ENCODE measurements around the gene KRT76. TPM values are rescaled to one million over a fixed set of nuclear protein-coding genes. Genes with fewer than 3 reads are reported as not detected.

KRT76 gene
- total RNA-seq, 1 experiment from 2014 or later = not detected

DNA sequence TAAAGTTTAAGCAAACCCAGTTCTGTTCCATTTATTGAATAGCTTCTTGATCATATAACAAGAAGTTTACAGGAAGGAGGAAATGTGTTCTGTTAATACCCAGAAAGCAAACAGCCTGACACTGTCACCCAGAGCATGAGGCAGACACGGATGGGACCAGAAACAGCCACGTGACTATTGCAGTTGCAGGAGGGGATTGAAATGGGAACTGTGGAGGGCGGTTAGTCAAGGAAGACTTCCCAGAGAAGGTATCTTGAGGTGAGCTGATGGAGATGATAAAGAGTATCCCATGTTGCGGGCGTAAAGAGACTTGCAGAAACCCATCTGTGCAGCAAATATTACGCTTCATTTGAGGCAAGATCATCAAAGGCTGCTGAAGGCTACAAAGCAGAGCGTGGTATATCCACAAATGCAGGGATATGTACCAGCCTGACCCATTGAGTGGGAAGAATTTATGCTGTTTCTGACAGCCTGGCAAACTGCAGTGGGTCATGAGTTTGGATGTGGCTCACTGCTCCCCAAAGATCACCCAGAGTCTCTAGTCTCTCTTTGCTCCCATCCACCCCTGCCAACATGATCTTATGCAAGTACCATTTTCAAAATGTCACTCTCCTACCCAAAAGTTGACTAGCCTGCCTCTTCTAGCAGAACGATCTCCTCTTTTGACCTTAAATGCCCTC, 20.7 kb downstream of the KRT76 start:
- Mint-ChIP-seq H3K27me3 (ENCODE audit: unreplicated experiment) (peaks cover 28% of the 10 kb centered on the region), H3K4me1 (ENCODE audit: low read depth, unreplicated experiment) (no peaks in the 10 kb centered on the region), H3K9me3 (ENCODE audit: low read depth, unreplicated experiment) (no peaks in the 10 kb centered on the region), H3K36me3 (ENCODE audit: insufficient read depth, unreplicated experiment) (no peaks in the 10 kb centered on the region), H3K4me3 (ENCODE audit: low read depth, unreplicated experiment) (no peak overlapping the region), H3K27ac (ENCODE audit: unreplicated experiment) (no peak overlapping the region)
- no TSS peak for BruUV-seq (replicated peaks)
- intact Hi-C loops (cut with micrococcal nuclease; ENCODE audit: unreplicated experiment) = no loop called here
- CTCF ChIA-PET = no interaction called here
- TF ChIP-seq, protein P1, sequence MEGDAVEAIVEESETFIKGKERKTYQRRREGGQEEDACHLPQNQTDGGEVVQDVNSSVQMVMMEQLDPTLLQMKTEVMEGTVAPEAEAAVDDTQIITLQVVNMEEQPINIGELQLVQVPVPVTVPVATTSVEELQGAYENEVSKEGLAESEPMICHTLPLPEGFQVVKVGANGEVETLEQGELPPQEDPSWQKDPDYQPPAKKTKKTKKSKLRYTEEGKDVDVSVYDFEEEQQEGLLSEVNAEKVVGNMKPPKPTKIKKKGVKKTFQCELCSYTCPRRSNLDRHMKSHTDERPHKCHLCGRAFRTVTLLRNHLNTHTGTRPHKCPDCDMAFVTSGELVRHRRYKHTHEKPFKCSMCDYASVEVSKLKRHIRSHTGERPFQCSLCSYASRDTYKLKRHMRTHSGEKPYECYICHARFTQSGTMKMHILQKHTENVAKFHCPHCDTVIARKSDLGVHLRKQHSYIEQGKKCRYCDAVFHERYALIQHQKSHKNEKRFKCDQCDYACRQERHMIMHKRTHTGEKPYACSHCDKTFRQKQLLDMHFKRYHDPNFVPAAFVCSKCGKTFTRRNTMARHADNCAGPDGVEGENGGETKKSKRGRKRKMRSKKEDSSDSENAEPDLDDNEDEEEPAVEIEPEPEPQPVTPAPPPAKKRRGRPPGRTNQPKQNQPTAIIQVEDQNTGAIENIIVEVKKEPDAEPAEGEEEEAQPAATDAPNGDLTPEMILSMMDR (IDR thresholded peaks at IDR 0.05; ENCODE audit: unreplicated experiment) = no peak
- DNase-seq = no peak

DNA sequence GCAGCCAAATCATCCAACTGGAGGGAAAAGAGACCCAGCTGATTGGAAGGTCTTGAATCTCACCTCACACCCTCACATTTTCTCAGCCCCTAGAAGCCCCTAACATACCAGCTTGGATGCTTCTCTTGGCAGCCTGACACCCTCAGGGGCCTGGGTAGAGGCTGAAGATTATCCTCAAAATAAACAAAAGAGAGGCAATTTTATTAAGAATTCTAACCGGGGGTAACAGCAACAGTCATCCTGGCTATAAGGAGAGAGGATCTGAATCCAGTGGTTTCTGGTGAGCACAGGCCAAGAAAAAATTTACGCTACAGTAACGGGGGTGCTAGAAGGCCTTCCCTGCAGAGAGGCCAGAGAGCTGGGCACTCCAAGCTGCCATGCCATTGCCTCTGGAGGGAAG, 21.6 kb downstream of the KRT76 start:
- Mint-ChIP-seq H3K4me3 (ENCODE audit: low read depth, unreplicated experiment) (no peak overlapping the region), H3K4me1 (ENCODE audit: low read depth, unreplicated experiment) (no peaks in the 10 kb centered on the region), H3K27me3 (ENCODE audit: unreplicated experiment) (peaks cover 37% of the 10 kb centered on the region), H3K27ac (ENCODE audit: unreplicated experiment) (no peak overlapping the region), H3K36me3 (ENCODE audit: insufficient read depth, unreplicated experiment) (no peaks in the 10 kb centered on the region), H3K9me3 (ENCODE audit: low read depth, unreplicated experiment) (no peaks in the 10 kb centered on the region)
- intact Hi-C loops (cut with micrococcal nuclease; ENCODE audit: unreplicated experiment) = no loop called here
- no peak for DNase-seq
- BruUV-seq (replicated peaks) = no TSS peak
- TF ChIP-seq, protein P1 (IDR thresholded peaks at IDR 0.05; ENCODE audit: unreplicated experiment) = no peak
- CTCF ChIA-PET = no interaction called here

DNA sequence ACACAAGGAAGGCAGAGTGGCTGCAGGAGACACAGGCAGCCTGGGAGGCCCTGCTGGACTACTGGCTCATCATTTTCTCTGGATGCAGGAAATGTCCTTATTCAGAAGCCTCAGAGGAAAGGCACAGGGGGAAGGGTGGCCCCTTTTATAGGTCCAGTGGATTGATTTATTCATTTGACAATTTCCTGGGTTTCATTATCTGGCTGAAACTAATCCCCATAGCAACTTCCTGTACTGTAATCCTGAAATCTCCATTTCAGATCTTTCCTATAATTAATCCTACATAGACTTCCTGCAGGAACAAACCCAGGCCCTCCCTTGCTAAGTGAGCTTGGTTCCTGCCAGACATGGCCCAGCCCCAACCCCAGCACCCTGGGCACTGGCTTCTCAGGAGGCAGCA, 23.0 kb downstream of the KRT76 start:
- H3K27ac Mint-ChIP-seq (ENCODE audit: unreplicated experiment) = no peak overlapping the region
- H3K9me3 Mint-ChIP-seq (ENCODE audit: low read depth, unreplicated experiment) = no peaks in the 10 kb centered on the region
- DNase-seq = no peak
- CTCF ChIA-PET = no interaction called here
- intact Hi-C loops (cut with micrococcal nuclease; ENCODE audit: unreplicated experiment) = no loop called here
- H3K4me3 Mint-ChIP-seq (ENCODE audit: low read depth, unreplicated experiment) = no peak overlapping the region
- peaks cover 51% of the 10 kb centered on the region for H3K27me3 Mint-ChIP-seq (ENCODE audit: unreplicated experiment)
- no TSS peak for BruUV-seq (replicated peaks)
- H3K4me1 Mint-ChIP-seq (ENCODE audit: low read depth, unreplicated experiment) = no peaks in the 10 kb centered on the region
- TF ChIP-seq, protein P1 (IDR thresholded peaks at IDR 0.05; ENCODE audit: unreplicated experiment) = no peak
- no peaks in the 10 kb centered on the region for H3K36me3 Mint-ChIP-seq (ENCODE audit: insufficient read depth, unreplicated experiment)

DNA sequence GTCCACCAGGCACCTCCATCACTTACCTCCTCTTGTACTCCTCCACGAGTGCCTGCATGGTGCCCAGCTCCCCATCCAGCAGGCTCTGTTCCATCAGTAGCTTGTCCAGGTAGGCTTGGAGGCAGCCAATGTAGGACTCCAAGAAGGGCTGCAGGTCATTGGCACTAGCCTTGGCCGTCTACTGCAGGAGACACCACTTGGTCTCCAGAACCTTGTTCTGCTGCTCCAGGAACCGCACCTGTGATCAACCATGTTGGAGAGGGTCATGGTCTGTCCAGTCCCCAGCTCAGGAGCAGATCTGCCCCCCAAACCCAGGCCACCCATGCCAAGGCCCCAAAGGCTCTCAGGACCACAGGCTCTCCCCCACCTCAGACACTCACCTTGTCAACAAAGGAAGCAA, 23.9 kb downstream of the KRT76 start:
- intact Hi-C loops (cut with micrococcal nuclease; ENCODE audit: unreplicated experiment) = no loop called here
- H3K4me3 Mint-ChIP-seq (ENCODE audit: low read depth, unreplicated experiment) = no peak overlapping the region
- TF ChIP-seq, protein P1 (IDR thresholded peaks at IDR 0.05; ENCODE audit: unreplicated experiment) = no peak
- CTCF ChIA-PET = no interaction called here
- H3K36me3 Mint-ChIP-seq (ENCODE audit: insufficient read depth, unreplicated experiment) = no peaks in the 10 kb centered on the region
- no peak overlapping the region for H3K27ac Mint-ChIP-seq (ENCODE audit: unreplicated experiment)
- no peak for DNase-seq
- peaks cover 59% of the 10 kb centered on the region for H3K27me3 Mint-ChIP-seq (ENCODE audit: unreplicated experiment)
- no peaks in the 10 kb centered on the region for H3K9me3 Mint-ChIP-seq (ENCODE audit: low read depth, unreplicated experiment)
- no TSS peak for BruUV-seq (replicated peaks)
- H3K4me1 Mint-ChIP-seq (ENCODE audit: low read depth, unreplicated experiment) = no peaks in the 10 kb centered on the region

Measured in Calu3 (cell line).